Mononuclear cell (primary cell): ENCODE measurements around the gene DUSP28. TPM values are rescaled to one million over a fixed set of nuclear protein-coding genes. Genes with fewer than 3 reads are reported as not detected.

Experiments
- H3K27me3 ChIP-seq: 2 replicates; pipeline ENCODE4 v1.6.0; 2011; ENCODE audit warnings: low read length, control low read depth; ENCODE audit not compliant: insufficient read depth
- H3K4me1 ChIP-seq: 2 replicates; pipeline ENCODE4 v1.5.1; 2011; ENCODE audit warnings: mild to moderate bottlenecking, low read length, control low read depth; ENCODE audit not compliant: insufficient read depth
- H3K4me3 ChIP-seq: 2 replicates; pipeline ENCODE4 v1.5.1; 2011; ENCODE audit warnings: mild to moderate bottlenecking, low read length, moderate library complexity
- H3K9me3 ChIP-seq: 2 replicates; pipeline ENCODE4 v1.5.1; 2011; ENCODE audit warnings: low read depth, mild to moderate bottlenecking, control low read depth, low read length
- total RNA-seq: library from RNA; depleted of rRNA; stranded (reverse); fragments of >200 nt; gene quantifications from one replicate; pipeline ENCODE4 v1.2.3, GENCODE V29; 2012

The DUSP28 gene
- total RNA-seq, 1 donor, result 12.1 TPM

DNA sequence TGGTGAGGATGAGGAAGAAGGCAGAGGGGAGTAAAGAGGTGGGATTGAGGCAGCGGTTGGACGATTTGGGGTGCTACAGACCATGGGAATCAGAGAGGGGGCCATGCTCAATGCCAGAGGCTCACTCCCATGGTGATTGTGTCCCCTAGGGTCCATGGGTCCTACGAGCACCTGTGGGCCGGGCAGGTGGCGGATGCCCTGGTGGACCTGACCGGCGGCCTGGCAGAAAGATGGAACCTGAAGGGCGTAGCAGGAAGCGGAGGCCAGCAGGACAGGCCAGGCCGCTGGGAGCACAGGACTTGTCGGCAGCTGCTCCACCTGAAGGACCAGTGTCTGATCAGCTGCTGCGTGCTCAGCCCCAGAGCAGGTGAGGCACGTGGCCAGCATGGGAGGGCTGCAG, 31.6 kb downstream of the DUSP28 start:
- Histone ChIP-seq H3K27me3 (no peaks in the 10 kb centered on the region), H3K4me3 (no peak overlapping the region), H3K9me3 (no peaks in the 10 kb centered on the region), H3K4me1 (peaks cover 19% of the 10 kb centered on the region)

DNA sequence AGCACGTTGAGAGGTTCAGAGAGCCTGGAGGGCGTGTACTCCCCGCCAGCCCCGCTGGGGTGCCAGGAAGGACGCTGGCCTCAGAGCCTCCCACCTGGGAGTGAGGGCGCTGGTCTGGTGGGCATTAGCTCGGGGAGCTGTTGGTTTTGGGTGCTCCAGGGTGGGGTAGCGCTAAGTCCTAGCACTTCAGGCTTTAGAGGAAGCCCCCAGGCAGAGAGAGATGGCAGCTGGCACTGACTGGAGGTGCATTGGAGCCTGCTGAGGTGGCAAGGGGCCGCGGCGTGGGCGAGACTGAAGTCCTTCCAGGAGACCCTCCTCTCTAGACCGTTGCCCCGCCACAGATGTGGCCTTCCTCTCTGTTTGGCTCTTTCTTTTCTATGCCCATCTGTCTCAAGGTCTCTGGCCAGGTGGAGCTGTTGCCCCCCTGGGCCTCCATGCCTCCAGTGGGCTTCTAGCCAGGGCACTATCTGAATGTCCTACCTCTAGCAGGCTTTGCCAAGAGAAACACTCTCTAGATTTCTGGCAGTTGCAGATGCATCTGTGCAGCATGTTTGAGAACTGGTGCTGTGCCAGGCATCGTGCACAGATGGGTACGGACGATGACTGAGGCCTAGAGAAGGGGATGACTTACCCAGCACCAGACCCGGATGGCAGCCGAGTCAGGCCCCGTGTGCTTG, 33.0 kb downstream of the DUSP28 start:
- H3K27me3 ChIP-seq, result no peaks in the 10 kb centered on the region
- no peak overlapping the region for H3K4me3 ChIP-seq
- peaks cover 6% of the 10 kb centered on the region for H3K4me1 ChIP-seq
- no peaks in the 10 kb centered on the region for H3K9me3 ChIP-seq

DNA sequence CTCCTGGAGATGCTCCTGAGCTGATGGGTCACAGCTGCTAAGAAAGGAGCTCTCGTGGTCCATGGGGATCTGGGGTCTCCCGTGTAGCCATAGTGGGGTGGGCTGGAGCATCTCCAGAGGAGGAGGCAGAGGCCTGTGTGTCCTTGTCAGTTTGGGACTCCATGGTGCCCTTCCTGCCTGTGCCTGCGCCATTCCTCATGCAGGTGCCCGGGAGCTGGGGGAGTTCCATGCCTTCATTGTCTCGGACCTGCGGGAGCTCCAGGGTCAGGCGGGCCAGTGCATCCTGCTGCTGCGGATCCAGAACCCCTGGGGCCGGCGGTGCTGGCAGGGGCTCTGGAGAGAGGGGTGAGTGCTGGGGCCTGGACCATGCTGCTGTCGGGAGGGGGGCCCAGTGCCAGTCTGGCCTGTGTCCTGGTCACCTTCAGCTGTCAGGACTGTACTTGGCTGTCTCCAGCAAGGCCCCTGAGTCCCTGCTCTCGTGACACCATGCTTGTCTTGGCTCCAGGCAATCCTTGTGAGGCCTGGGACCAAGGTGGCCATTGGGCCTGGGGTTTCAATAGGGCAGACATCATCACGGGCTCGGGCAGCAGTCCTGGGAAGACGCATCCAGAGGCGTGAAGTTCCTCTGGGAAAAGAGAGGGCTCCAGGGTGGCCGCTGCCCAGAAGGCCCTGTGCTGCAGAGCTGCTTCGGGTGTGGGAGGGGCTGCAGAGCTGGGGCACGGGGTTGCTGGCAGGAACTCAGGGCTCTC, 33.7 kb downstream of the DUSP28 start:
- no peaks in the 10 kb centered on the region for H3K9me3 ChIP-seq

DNA sequence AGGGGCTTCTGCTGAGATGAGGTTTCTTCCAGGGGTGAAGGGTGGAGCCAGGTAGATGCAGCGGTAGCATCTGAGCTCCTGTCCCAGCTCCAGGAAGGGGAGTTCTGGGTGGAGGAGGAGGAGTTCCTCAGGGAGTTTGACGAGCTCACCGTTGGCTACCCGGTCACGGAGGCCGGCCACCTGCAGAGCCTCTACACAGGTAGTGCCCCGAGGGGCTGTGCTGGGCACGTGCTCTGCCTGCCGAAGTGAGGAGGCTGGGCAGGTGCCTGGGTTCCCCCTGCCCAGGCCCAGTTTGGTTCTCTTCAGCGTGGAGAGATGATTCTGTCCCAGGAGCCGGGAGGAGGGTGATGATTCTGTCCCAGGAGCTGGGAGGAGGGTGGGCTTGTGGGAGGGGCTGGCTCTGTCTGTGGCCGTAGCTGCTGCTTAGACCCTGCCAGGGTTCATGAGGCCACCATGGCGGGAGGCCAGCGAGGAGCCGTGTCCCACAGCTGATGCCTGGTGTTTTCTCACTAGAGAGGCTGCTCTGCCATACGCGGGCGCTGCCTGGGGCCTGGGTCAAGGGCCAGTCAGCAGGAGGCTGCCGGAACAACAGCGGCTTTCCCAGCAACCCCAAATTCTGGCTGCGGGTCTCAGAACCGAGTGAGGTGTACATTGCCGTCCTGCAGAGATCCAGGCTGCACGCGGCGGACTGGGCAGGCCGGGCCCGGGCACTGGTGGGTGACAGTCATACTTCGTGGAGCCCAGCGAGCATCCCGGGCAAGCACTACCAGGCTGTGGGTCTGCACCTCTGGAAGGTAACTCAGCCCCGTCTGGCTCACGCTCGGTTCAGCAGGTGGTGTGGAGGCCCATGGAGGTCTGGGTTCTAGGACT, 34.6 kb downstream of the DUSP28 start:
- Histone ChIP-seq H3K4me3 (no peak overlapping the region), H3K27me3 (no peaks in the 10 kb centered on the region), H3K9me3 (no peaks in the 10 kb centered on the region), H3K4me1 (no peaks in the 10 kb centered on the region)

More for the DNA sequence above, 33.7 kb downstream of the DUSP28 start:
- Histone ChIP-seq H3K4me1 (no peaks in the 10 kb centered on the region), H3K27me3 (no peaks in the 10 kb centered on the region), H3K4me3 (no peak overlapping the region)

DNA sequence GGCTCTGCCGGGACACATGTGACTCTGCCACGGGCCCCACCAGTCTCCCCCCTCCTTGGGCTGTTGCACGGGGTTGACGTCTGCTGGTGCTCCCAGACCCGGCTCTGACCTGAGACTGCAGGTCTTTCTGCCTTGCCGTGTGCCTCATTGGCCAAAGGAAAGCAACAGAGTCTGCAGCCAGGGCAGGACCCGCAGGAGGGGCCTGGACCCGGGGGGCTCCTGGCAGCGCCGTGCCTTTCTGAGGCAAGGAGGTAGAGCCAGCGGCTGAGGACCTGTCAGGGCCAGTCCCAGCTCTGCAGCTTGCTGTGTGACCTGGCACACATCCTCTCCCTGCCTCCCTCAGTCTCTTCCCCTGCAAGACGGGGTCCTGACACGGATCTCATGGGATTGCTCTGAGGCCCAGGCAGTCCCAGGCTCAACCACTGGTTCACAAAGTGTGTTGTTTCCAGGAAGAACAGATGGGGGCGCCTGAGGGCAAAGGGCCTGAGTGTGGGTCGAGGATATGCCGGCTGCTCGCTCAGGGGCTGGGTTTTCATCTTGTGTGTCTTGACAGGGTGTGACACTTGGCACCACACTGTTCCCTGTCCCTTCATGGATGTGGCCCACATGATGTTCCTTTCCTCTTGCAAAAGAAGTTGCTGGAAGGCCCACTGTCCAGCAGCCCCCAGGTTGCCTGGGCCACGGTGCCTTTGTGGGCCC, 35.4 kb downstream of the DUSP28 start:
- Histone ChIP-seq H3K4me3 (no peak overlapping the region), H3K9me3 (no peaks in the 10 kb centered on the region), H3K4me1 (no peaks in the 10 kb centered on the region), H3K27me3 (no peaks in the 10 kb centered on the region)

DNA sequence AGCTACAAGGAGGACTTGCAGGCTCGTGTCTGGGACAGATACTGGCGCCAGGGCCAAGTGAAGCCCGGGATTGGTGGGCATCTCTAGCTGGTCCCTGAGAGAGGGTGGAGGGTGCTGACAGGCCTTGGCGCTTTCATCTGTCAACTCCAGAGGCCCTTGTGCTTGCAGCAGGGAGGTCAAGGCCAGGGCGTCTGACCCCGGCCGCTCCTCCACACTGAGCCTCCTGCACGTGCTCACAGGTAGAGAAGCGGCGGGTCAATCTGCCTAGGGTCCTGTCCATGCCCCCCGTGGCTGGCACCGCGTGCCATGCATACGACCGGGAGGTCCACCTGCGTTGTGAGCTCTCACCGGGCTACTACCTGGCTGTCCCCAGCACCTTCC, 35.9 kb downstream of the DUSP28 start:
- no peaks in the 10 kb centered on the region for H3K27me3 ChIP-seq
- no peaks in the 10 kb centered on the region for H3K4me1 ChIP-seq
- H3K4me3 ChIP-seq, result no peak overlapping the region
- H3K9me3 ChIP-seq, result no peaks in the 10 kb centered on the region

DNA sequence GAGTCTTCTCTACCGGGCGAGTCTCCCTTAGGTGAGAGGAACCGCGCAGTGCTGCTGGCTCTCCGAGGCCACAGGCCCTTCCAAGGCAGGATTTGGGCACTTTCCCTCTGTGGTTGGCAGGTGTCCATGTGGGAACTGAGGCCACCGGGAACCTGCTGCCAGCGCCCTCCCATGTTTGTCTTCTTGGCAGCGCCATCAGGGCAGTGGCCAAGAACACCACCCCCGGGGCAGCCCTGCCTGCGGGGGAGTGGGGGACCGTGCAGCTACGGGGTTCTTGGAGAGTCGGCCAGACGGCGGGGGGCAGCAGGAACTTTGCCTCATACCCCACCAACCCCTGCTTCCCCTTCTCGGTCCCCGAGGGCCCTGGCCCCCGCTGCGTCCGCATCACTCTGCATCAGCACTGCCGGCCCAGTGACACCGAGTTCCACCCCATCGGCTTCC, 36.4 kb downstream of the DUSP28 start:
- H3K9me3 ChIP-seq, result no peaks in the 10 kb centered on the region
- H3K4me1 ChIP-seq, result no peaks in the 10 kb centered on the region
- no peak overlapping the region for H3K4me3 ChIP-seq
- H3K27me3 ChIP-seq, result no peaks in the 10 kb centered on the region

DNA sequence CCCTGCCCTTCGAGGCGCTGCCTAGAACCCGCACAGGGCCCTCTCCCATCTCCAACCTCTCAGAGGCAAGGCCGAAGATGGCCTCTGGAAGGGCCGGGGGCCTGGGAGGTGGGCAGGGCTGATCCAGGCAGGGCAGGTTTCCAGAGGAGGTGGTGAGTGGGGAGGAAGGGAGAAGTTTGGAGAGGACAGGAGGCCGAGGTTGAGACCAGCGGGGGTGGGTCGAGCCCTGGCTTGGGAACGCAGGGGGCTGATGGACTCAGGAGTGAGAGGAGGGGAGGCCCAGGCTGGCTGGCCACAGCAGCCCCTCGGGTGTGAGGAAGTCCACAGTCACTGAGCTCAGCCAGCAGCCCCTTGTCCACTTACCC, 36.9 kb downstream of the DUSP28 start:
- Histone ChIP-seq H3K27me3 (no peaks in the 10 kb centered on the region), H3K4me1 (no peaks in the 10 kb centered on the region), H3K9me3 (no peaks in the 10 kb centered on the region), H3K4me3 (no peak overlapping the region)

DNA sequence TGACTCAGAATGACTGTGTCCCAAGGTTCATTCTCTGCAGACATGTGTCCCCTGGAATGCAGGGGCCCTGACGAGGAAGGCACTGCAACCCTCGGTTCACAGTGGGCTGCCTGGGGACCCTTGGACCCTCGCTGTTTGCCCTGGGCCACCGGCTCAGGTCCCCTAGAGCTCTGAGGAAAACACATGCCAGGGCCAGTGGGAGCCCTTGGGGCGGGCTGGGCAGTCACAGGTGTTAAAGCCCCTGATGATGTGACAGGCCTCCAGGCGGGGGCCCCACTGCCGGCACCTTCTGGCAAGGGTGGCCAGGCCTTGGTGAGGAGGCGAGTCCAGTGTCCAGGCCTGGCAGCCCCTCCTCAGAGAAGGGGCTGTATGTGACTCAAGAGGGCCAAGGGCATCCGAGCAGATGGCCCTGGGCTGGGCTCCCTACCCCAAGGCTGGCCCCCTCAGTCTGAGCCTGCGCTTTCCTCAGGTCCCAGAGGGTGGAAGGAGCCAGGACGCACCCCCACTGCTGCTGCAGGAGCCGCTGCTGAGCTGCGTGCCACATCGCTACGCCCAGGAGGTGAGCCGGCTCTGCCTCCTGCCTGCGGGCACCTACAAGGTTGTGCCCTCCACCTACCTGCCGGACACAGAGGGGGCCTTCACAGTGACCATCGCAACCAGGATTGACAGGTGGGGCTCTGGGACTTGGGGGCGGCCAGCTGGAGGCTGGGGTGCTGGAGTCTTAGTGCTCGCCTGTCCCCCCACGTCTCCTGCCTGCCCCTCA, 37.4 kb downstream of the DUSP28 start:
- Histone ChIP-seq H3K9me3 (no peaks in the 10 kb centered on the region), H3K4me1 (no peaks in the 10 kb centered on the region), H3K27me3 (no peaks in the 10 kb centered on the region), H3K4me3 (no peak overlapping the region)

DNA sequence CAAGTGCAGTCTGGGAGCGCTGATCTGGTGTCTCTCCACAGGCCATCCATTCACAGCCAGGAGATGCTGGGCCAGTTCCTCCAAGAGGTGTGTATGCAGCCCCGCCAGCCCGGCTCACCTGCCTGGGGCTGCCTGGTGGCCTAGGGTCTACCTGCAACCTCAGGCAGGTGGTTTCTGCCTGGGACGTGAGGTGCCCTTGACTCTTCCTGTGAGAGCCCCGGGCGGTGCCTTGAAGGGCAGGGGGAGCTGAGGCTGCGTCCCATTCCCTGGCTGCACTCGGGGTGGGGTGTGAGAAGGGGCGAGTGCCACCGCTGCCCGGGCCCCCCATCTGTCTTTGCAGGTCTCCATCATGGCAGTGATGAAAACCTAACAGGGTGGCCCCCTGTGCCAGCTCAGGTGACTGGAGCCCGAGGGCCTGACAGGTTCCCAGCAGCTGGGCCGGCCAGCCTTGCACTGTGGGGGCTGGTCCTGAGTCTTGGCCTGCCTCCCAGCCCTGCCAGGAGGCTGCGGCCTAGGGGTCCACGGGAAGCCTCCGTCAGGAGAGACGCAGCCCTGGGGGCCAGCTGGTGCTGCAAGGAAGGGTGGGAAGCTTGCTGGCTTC, 38.3 kb downstream of the DUSP28 start:
- H3K4me1 ChIP-seq, result no peaks in the 10 kb centered on the region
- no peak overlapping the region for H3K4me3 ChIP-seq
- no peaks in the 10 kb centered on the region for H3K27me3 ChIP-seq
- H3K9me3 ChIP-seq, result no peaks in the 10 kb centered on the region

DNA sequence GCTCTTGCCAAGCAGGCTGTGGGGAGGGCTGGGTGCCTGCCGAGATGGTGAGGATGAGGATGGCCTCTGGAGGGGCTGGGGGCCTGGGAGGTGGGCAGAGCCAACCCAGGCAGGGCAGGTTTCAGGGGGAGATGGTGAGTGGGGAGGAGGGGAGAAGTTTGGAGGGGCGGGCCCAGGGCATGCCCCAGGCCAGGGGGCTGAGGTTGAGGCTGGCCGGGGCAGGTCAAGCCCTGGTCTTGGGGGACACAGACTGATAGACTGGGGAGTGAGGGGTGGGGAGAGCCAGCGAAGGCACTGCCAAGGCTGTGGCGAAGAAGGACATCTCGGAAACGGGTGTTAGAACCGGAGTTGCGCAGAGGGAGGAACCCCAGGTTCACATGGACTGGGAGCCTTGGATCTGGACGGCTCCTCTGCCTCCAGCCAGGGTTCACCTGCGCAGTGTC, 39.0 kb downstream of the DUSP28 start:
- Histone ChIP-seq H3K27me3 (no peaks in the 10 kb centered on the region), H3K9me3 (no peaks in the 10 kb centered on the region), H3K4me1 (no peaks in the 10 kb centered on the region), H3K4me3 (no peak overlapping the region)

DNA sequence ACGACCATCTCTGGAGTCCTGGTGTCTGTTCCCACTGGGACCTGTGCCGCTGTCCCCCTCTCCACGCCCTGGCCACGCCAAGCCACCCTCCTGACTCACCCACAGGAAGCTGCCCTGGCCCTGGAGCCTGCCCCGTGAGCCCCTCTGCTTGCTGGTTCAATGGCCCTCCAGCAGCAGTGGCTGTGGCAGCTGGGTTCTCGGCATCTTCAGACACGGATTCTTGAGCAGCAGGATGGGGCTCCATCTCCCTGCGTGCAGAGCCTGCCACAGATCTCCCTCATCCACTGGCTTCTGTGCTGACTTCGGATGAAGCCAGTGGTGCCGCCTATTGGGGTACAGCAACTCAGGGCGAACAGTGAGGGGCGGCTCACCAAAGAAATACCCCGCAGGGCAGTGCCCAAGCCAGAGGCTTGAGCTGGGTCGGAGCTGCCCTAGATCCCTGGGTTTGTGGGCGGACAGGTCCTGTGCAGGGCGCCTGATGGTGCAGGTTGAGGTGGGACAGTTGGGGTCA, 40.3 kb downstream of the DUSP28 start:
- Histone ChIP-seq H3K4me3 (no peak overlapping the region), H3K9me3 (no peaks in the 10 kb centered on the region), H3K4me1 (no peaks in the 10 kb centered on the region), H3K27me3 (no peaks in the 10 kb centered on the region)

DNA sequence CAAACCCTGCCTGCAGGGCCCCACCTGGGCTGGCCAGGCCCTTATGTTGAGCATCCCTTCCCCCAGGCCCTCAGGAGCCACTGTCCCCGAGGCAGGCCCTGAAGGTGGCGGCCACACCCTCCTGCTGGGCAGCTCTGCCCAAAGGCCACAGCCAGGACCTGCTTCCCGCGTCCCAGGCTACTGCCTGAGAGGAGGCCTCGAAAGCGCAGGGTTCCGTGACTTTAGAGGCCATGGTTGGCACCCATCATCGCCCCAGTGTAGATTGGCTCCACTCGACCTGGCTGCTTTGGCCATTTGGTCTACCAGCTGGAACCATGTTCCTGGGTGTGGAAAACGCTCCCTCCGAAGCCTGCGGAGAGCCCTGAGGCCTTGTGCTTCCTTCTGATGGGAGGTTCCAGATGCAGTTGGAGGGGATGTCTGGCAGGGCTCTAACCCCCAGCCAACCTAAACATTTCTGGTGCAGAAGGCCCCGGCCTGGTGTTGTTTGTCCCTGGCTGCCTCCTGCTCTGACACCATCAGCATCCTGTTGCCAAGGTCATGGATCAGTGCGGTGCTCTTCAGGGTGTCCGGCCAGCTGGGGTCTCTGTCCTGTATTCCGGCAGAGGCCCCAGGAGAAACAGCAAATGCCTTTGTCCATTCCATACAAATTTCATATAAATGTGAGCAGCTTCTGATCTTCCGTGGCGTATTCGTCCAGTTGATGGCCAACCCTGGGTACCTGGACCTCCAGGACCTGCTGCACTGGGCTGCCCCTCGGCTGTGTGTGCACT, 41.1 kb downstream of the DUSP28 start:
- H3K9me3 ChIP-seq, result no peaks in the 10 kb centered on the region
- no peaks in the 10 kb centered on the region for H3K27me3 ChIP-seq
- no peak overlapping the region for H3K4me3 ChIP-seq
- no peaks in the 10 kb centered on the region for H3K4me1 ChIP-seq
